ENCODE measurements around the gene TLCD4. TPM values are rescaled to one million over a fixed set of nuclear protein-coding genes. Genes with fewer than 3 reads are reported as not detected.

TLCD4 gene
- total RNA-seq, 4 donors from 2014 or later, result 15.3 to 19.5 (median 17.8) TPM

DNA sequence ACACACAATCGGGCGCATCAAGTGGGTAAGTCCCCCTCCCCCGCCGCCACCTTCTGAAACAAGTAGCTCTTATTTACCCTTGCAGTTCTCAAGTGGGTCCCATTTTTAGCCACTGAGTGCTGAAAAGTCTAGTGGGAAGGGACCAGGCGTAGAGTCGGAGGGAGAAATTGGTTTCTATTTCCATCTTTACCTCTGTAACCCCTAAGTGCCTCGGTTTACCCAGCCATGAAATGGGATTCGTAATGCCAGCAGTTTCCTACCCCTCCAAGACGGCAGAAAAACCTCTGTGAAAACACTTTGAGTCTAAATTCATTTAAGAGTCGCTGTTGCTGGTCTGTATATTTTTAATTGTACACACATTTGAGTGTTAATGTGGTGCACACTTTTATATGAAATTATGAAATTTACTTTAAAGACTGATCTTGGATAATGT lies 928 bp downstream of the TLCD4 start:
- no peaks in the 10 kb centered on the region for H3K27me3 ChIP-seq
- WGBS, 2 donors (ENCODE audit: low coverage in 1 of 2), result 21 to 36% methylated on average over 4 to 5 of the region's 10 CpGs
- peaks cover 0 to 4% of the 10 kb centered on the region in 2 donors for H3K36me3 ChIP-seq
- ATAC-seq, result no peak
- H3K4me3 ChIP-seq, result peak overlapping the region; percentile 74 to 92
- peak overlapping the region in 3 of 4 donors; percentile 75 to 84 (median 81) for H3K27ac ChIP-seq
- no peaks in the 10 kb centered on the region for H3K9me3 ChIP-seq
- TF ChIP-seq POLR2AphosphoS5 (IDR thresholded peaks at IDR 0.05) (no peak), CTCF (IDR thresholded peaks at IDR 0.05) (no peak), EP300 (IDR thresholded peaks at IDR 0.05) (no peak)
- H3K4me1 ChIP-seq, result peaks cover 0 to 25% (median 0%) of the 10 kb centered on the region in 3 donors

DNA sequence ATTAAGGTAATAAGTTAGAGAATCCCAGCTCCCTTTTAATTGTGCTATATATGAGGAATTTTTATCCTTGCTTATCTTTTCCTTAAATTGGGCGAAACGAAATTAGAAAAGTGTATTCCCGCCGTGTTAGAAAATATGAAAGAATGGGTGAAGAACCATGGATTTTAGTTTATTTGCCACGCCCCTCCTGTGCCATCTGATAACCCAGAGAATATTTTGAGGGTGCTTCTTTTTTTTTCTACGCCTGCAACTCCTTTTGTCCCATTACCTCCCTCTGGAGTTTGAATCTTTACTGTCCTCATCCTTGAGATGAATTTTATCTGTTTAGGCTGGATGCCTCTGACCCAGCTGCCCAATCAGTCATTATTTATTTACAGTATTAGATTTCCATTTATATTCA lies 1.6 kb downstream of the TLCD4 start:
- 94 to 97% methylated on average over 6 of the region's 6 CpGs for WGBS, 2 donors (ENCODE audit: low coverage in 1 of 2)
- H3K4me1 ChIP-seq, result peaks cover 0 to 25% (median 0%) of the 10 kb centered on the region in 3 donors
- H3K27me3 ChIP-seq, result no peaks in the 10 kb centered on the region
- no peak overlapping the region for H3K27ac ChIP-seq
- ATAC-seq, result no peak
- H3K36me3 ChIP-seq, result peaks cover 0 to 4% of the 10 kb centered on the region in 2 donors
- H3K9me3 ChIP-seq, result no peaks in the 10 kb centered on the region
- no peak for TF ChIP-seq POLR2AphosphoS5 (IDR thresholded peaks at IDR 0.05)
- TF ChIP-seq POLR2A (IDR thresholded peaks at IDR 0.05), result no peak
- no peak for TF ChIP-seq EP300 (IDR thresholded peaks at IDR 0.05)
- no peak for TF ChIP-seq CTCF (IDR thresholded peaks at IDR 0.05)
- no peak overlapping the region for H3K4me3 ChIP-seq

DNA sequence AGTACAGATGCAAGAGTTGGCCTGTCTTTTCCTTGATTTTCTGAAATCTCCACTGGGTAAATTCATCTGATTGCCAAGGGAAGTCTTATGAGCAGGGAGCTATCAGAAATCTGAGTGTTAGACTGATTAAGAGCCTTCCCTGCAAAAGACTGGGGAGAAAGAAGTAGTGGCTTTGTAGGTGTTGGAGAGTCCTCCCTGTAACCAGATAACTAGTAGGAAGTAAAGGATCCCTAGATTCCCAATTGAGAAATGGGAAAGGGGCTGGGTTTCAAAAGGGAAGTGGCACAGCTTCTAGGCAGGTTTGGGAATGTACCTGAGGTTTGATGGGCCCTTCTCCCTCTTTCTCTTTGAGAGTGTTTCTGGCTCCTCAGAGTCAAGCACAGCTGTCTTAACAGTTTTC lies 2.1 kb downstream of the TLCD4 start:
- ATAC-seq, result no peak
- H3K27ac ChIP-seq, result no peak overlapping the region
- H3K9me3 ChIP-seq, result no peaks in the 10 kb centered on the region
- no peak for TF ChIP-seq CTCF (IDR thresholded peaks at IDR 0.05)
- no peak for TF ChIP-seq POLR2A (IDR thresholded peaks at IDR 0.05)
- TF ChIP-seq POLR2AphosphoS5 (IDR thresholded peaks at IDR 0.05), result no peak
- no peak for TF ChIP-seq EP300 (IDR thresholded peaks at IDR 0.05)
- H3K4me1 ChIP-seq, result peaks cover 0 to 25% (median 0%) of the 10 kb centered on the region in 3 donors
- no peaks in the 10 kb centered on the region for H3K27me3 ChIP-seq
- H3K4me3 ChIP-seq, result no peak overlapping the region
- H3K36me3 ChIP-seq, result peaks cover 0 to 4% of the 10 kb centered on the region in 2 donors

- Histone ChIP-seq H3K27me3 (no peaks in the 10 kb centered on the region), H3K9me3 (no peaks in the 10 kb centered on the region), H3K4me3 (no peak overlapping the region), H3K27ac (no peak overlapping the region), H3K36me3 (peaks cover 0 to 4% of the 10 kb centered on the region in 2 donors), H3K4me1 (peaks cover 0 to 16% (median 0%) of the 10 kb centered on the region in 3 donors)
- no peak for ATAC-seq
- 79 to 81% methylated on average over 5 to 6 of the region's 8 CpGs for WGBS, 2 donors (ENCODE audit: low coverage in 1 of 2)
- TF ChIP-seq CTCF (IDR thresholded peaks at IDR 0.05), result no peak
- TF ChIP-seq POLR2AphosphoS5 (IDR thresholded peaks at IDR 0.05), result no peak
- no peak for TF ChIP-seq POLR2A (IDR thresholded peaks at IDR 0.05)
- TF ChIP-seq EP300 (IDR thresholded peaks at IDR 0.05), result no peak
These were observed 5.1 kb downstream of the TLCD4 start for GRCh38 chr1:95122151-95122697.

DNA sequence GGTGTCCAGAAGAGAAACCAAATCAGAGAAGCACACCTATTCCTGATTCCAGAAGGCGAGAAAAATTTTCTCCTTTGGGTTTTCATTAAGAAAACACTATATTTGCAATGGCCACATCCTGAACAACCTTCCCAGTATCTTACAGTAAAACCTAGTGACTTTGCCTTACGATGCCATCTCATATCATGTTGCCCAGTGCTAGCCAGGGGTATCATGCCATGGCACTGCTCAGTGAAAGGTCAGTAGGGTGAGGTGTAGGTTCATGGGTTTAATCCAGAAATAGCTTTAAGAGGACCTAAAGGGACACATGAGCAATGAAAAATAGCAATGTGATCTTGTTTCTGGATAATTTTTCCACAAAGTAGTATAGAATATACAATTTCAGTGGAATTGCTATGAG lies 7.2 kb downstream of the TLCD4 start:
- no peaks in the 10 kb centered on the region for H3K27me3 ChIP-seq
- peaks cover 0 to 4% of the 10 kb centered on the region in 2 donors for H3K36me3 ChIP-seq
- H3K4me1 ChIP-seq, result peaks cover 0 to under 1% (median 0%) of the 10 kb centered on the region in 3 donors
- ATAC-seq, result no peak
- 82 to 85% methylated on average over 2 of the region's 2 CpGs for WGBS, 2 donors (ENCODE audit: low coverage in 1 of 2)
- H3K4me3 ChIP-seq, result no peak overlapping the region
- no peak overlapping the region for H3K27ac ChIP-seq
- no peaks in the 10 kb centered on the region for H3K9me3 ChIP-seq
- TF ChIP-seq POLR2A (IDR thresholded peaks at IDR 0.05), result no peak
- TF ChIP-seq POLR2AphosphoS5 (IDR thresholded peaks at IDR 0.05), result no peak
